Spleen (tissue), 11 donors: ENCODE results near the gene MALAT1. TPM values are rescaled to one million over a fixed set of nuclear protein-coding genes. Genes with fewer than 3 reads are reported as not detected.

Experiments used
- DNase-seq: peaks from one replicate; pipeline ENCODE4 v3.0.0-alpha.2; 2020
- H3K27ac ChIP-seq, 8 donors: fragments of 200-600 bp; sonication (generic) in 7 of 8; 1 replicate in 4 of 8; 2 replicates in 4 of 8; pipeline versions ENCODE4 v1.5.0 to v1.8.0; 2016 to 2021; ENCODE audit warnings: inconsistent platforms in 4 of 8, mild to moderate bottlenecking in 4 of 8, moderate library complexity in 1 of 8
- H3K27me3 ChIP-seq, 7 donors: fragments of 200-600 bp; sonication (generic) in 6 of 7; replicated peaks in 1 of 7; 1 replicate in 4 of 7; 2 replicates in 3 of 7; pipeline versions ENCODE4 v1.5.0 to v1.8.0; 2016 to 2021; ENCODE audit warnings: inconsistent platforms in 3 of 7, mild to moderate bottlenecking in 1 of 7
- H3K36me3 ChIP-seq, 6 donors: fragments of 200-600 bp; sonication (generic) in 5 of 6; 1 replicate in 4 of 6; 2 replicates in 2 of 6; pipeline versions ENCODE4 v1.5.0 to v1.8.0; 2016 to 2021; ENCODE audit warnings: inconsistent platforms in 2 of 6
- H3K4me1 ChIP-seq, 6 donors: fragments of 200-600 bp; sonication (generic) in 5 of 6; 1 replicate in 3 of 6; 2 replicates in 3 of 6; pipeline versions ENCODE4 v1.5.0 to v1.8.0; 2016 to 2021; ENCODE audit warnings: inconsistent platforms in 3 of 6
- H3K4me3 ChIP-seq, 8 donors: fragments of 200-600 bp; sonication (generic) in 7 of 8; 1 replicate in 4 of 8; 2 replicates in 4 of 8; pipeline versions ENCODE4 v1.5.0 to v1.8.0; 2016 to 2021; ENCODE audit warnings: inconsistent platforms in 4 of 8, mild to moderate bottlenecking in 4 of 8, moderate library complexity in 2 of 8
- H3K9me3 ChIP-seq, 8 donors: fragments of 200-600 bp; sonication (generic) in 7 of 8; 1 replicate in 4 of 8; 2 replicates in 4 of 8; pipeline versions ENCODE4 v1.5.0 to v1.8.0; 2016 to 2021; ENCODE audit warnings: inconsistent platforms in 4 of 8
- CTCF ChIP-seq, 11 experiments: fragments of 200-600 bp in 7 of 11; fragments of 450-650 bp in 4 of 11; sonication (generic) in 4 of 11; IDR thresholded peaks in 8 of 11; conservative IDR thresholded peaks in 3 of 11; 1 replicate in 7 of 11; 2 replicates in 4 of 11; pipeline versions ENCODE4 v1.4.0 to v1.8.0; 2016 to 2021; ENCODE audit warnings: antibody characterized with exemption in 11 of 11, inconsistent platforms in 4 of 11, mild to moderate bottlenecking in 1 of 11
- POLR2A ChIP-seq, 3 donors: fragments of 450-650 bp; IDR thresholded peaks; one replicate each; pipeline ENCODE4 v1.5.1; 2017; ENCODE audit warnings: antibody characterized with exemption in 3 of 3, mild to moderate bottlenecking in 1 of 3
- POLR2AphosphoS5 ChIP-seq, 3 donors: sonication (generic); formaldehyde crosslinking; IDR thresholded peaks; one replicate each; pipeline ENCODE4 v1.5.1; 2017; ENCODE audit warnings: antibody characterized with exemption in 3 of 3
- WGBS, 5 donors: extraction: QIAGEN DNeasy Blood & Tissue Kit in 3 of 5; methylation state at CpG; one replicate each; pipeline versions ENCODE4 v1.1.5 to v1.1.7; 2013 to 2018; 5-methylcytosine and 5-hydroxymethylcytosine counted together
- intact Hi-C: fragments of 100-400 bp; cut with DNase I; formaldehyde crosslinking; loops from one replicate; pipeline ENCODE4 v1.15.0; 2023; ENCODE audit warnings: low total_unique reads
- polyA plus RNA-seq, 3 donors: library from polyadenylated mRNA; stranded (reverse); fragments of 200-250 nt; gene quantifications; one replicate each; pipeline ENCODE4 v1.2.1, GENCODE V29; 2013
- total RNA-seq, 7 donors: library from RNA; depleted of rRNA in 3 of 7; stranded (reverse); fragments of >200 nt in 3 of 7; fragmentation: NEBNext Ultra II Directional in 4 of 7; extraction: Animal tissue kit (Norgen Biotek cat#: 25700) in 4 of 7; gene quantifications; one replicate each; pipeline versions ENCODE4 v1.1.0 to v1.2.1, GENCODE V29; 2016 to 2021
- donor health status: healthy with polysubstance abuse.
- donor health status: DM: no; HTN: no; CAD: no; lungs with moderate emphysema.
- donor health status: DM: no; HTN: no; CAD: no.
- donor health status: Bipolar disorder and iron deficiency.
- donor health status: healthy.
- donor health status: DM: no; HTN: no; CAD: no.
- donor health status: DM: yes; HTN: yes; CAD: no.

The MALAT1 gene
- total and polyA plus RNA-seq, 10 donors, result 111 to 24,490 (median 13,111) TPM

GRCh38 chr11:65493367-65494176, 5.3 kb upstream of the MALAT1 start:
- H3K4me3 ChIP-seq, result peak overlapping the region in 2 of 8 donors; percentile 5 to 52
- no peaks in the 10 kb centered on the region for H3K9me3 ChIP-seq
- peak in 1 of 3 donors; percentile 36 for TF ChIP-seq POLR2AphosphoS5 (IDR thresholded peaks at IDR 0.05)
- TF ChIP-seq CTCF (IDR thresholded peaks at IDR 0.05 in 8 of 11, conservative IDR thresholded peaks at IDR 0.05 in 3 of 11), result no peak
- peak overlapping the region; percentile 89 to 100 (median 98) for H3K27ac ChIP-seq
- no peaks in the 10 kb centered on the region for H3K27me3 ChIP-seq
- peaks cover 61 to 94% (median 84%) of the 10 kb centered on the region in 6 donors for H3K4me1 ChIP-seq
- no peaks in the 10 kb centered on the region for H3K36me3 ChIP-seq
- intact Hi-C loops, result no loop called here
- WGBS, 5 donors, result 56 to 70% (median 62%) methylated on average over 11 to 12 of the region's 12 CpGs
- no peak for DNase-seq

- intact Hi-C loops, result no loop called here
- 42 to 44% (median 42%) methylated on average over 15 of the region's 15 CpGs for WGBS, 5 donors
- peaks cover 0 to 5% (median 4%) of the 10 kb centered on the region in 6 donors for H3K36me3 ChIP-seq
- H3K27me3 ChIP-seq, result no peaks in the 10 kb centered on the region
- H3K4me3 ChIP-seq, result peak overlapping the region in 7 of 8 donors; percentile 2 to 92 (median 67)
- no peak for DNase-seq
- H3K9me3 ChIP-seq, result no peaks in the 10 kb centered on the region
- H3K4me1 ChIP-seq, result peaks cover 46 to 66% (median 57%) of the 10 kb centered on the region in 6 donors
- TF ChIP-seq CTCF (IDR thresholded peaks at IDR 0.05 in 8 of 11, conservative IDR thresholded peaks at IDR 0.05 in 3 of 11), result no peak
- TF ChIP-seq POLR2AphosphoS5 (IDR thresholded peaks at IDR 0.05), result peak in 1 of 3 donors; percentile 39
- peak overlapping the region; percentile 95 to 100 (median 98) for H3K27ac ChIP-seq
Observed at GRCh38 chr11:65496304-65497140, 2.3 kb upstream of the MALAT1 start.

- Histone ChIP-seq H3K27ac (peak overlapping the region; percentile 95 to 100 (median 98)), H3K27me3 (no peaks in the 10 kb centered on the region), H3K4me3 (peak overlapping the region; percentile 59 to 92 (median 77)), H3K4me1 (peaks cover 38 to 57% (median 48%) of the 10 kb centered on the region in 6 donors), H3K9me3 (no peaks in the 10 kb centered on the region), H3K36me3 (peaks cover 0 to 14% (median 10%) of the 10 kb centered on the region in 6 donors)
- 0 to 1% (median 0%) methylated on average over 53 to 61 of the region's 61 CpGs for WGBS, 5 donors
- intact Hi-C loops, result no loop called here
- TF ChIP-seq CTCF (IDR thresholded peaks at IDR 0.05 in 8 of 11, conservative IDR thresholded peaks at IDR 0.05 in 3 of 11), result peak in 4 of 11 experiments; percentile 5 to 45 (median 34)
- peak; percentile 52 to 88 (median 82) for TF ChIP-seq POLR2A (IDR thresholded peaks at IDR 0.05)
- peak; percentile 97 to 99 (median 98) for TF ChIP-seq POLR2AphosphoS5 (IDR thresholded peaks at IDR 0.05)
- DNase-seq, result peak; percentile 100
Observed at GRCh38 chr11:65497141-65498041, 1.5 kb upstream of the MALAT1 start.
